GM12878 (cell line): ENCODE results near the gene AAGAB. TPM values are rescaled to one million over a fixed set of nuclear protein-coding genes. Genes with fewer than 3 reads are reported as not detected.

Experiments
- ATAC-seq: fragments of 200-7000 bp; cut with Tn5 transposase; 3 replicates; pipeline ENCODE4 v1.9.1; 2020; ENCODE audit warnings: mild to moderate bottlenecking, moderate library complexity
- BruUV-seq: library from RNA; stranded (reverse); fragments of 400-500 nt; replicated peaks from 2 replicates; lab custom pipeline; 2021; lab: Mats Ljungman, UMichigan
- CTCF ChIA-PET: fragments of 300-600 bp; sonication (Branson Sonifier 250); formaldehyde crosslinking; extraction: SDS; loops from one replicate; lab custom pipeline; 2021; ENCODE audit warnings: inconsistent platforms; lab: Yijun Ruan, JAX
- POLR2A ChIA-PET: fragments of 350-600 bp; formaldehyde crosslinking; extraction: SDS; loops from one replicate; lab custom pipeline; 2021; ENCODE audit warnings: inconsistent platforms; lab: Charles Lee
- RAD21 ChIA-PET: fragments of 300-600 bp; sonication (Branson Sonifier 250); formaldehyde crosslinking; loops from one replicate; lab custom pipeline; 2023; ENCODE audit warnings: antibody characterized with exemption; ENCODE audit not compliant: unreplicated experiment; lab: Charles Lee
- SMC1A ChIA-PET: fragments of 300-600 bp; sonication (Branson Sonifier 250); formaldehyde crosslinking; loops from one replicate; lab custom pipeline; 2023; ENCODE audit not compliant: unreplicated experiment, uncharacterized antibody; lab: Charles Lee
- DNase-seq: peaks from one replicate; pipeline ENCODE4 v3.0.0-alpha.2; 2011; ENCODE audit warnings: low read depth, low spot score
- FAIRE-seq: peaks from 3 replicates; lab custom pipeline; 2011; peaks lifted over from hg19 to GRCh38; lab: Jason Lieb, UNC
- H2AFZ ChIP-seq: 2 replicates; pipeline ENCODE4 v1.6.0; 2011; ENCODE audit warnings: low read depth, low read length, control low read depth; ENCODE audit not compliant: control insufficient read depth
- H3K27ac ChIP-seq: 2 replicates; pipeline ENCODE4 v1.5.1; 2011; ENCODE audit warnings: control low read depth; ENCODE audit not compliant: control insufficient read depth, insufficient read depth
- H3K27me3 ChIP-seq, 2 experiments: replicated peaks in 1 of 2; 2 replicates each; pipeline versions ENCODE4 v1.6.0 to v1.6.1; 2011; ENCODE audit warnings: low read length in 1 of 2; ENCODE audit not compliant: control insufficient read depth in 2 of 2, insufficient read depth in 2 of 2
- H3K36me3 ChIP-seq, 2 experiments: 2 replicates each; pipeline ENCODE4 v1.5.1; 2011; ENCODE audit warnings: low read length in 1 of 2; ENCODE audit not compliant: control insufficient read depth in 2 of 2, insufficient read depth in 2 of 2
- H3K4me1 ChIP-seq: 2 replicates; pipeline ENCODE4 v1.6.1; 2011; ENCODE audit warnings: mild to moderate bottlenecking, low read length, moderate library complexity, mixed read lengths; ENCODE audit not compliant: control insufficient read depth, insufficient read depth
- H3K4me2 ChIP-seq: 2 replicates; pipeline ENCODE4 v1.6.0; 2011; ENCODE audit warnings: control low read depth; ENCODE audit not compliant: control insufficient read depth, insufficient read depth
- H3K4me3 ChIP-seq: fragments of 200-600 bp; sonication (generic); 2 replicates; pipeline ENCODE4 v1.5.1; 2016
- H3K79me2 ChIP-seq: 2 replicates; pipeline ENCODE4 v1.6.0; 2011; ENCODE audit warnings: low read length; ENCODE audit not compliant: control insufficient read depth, insufficient read depth
- H3K9ac ChIP-seq: 2 replicates; pipeline ENCODE4 v1.8.0; 2011; ENCODE audit warnings: low read length, control low read depth, mixed read lengths; ENCODE audit not compliant: control insufficient read depth, insufficient read depth
- H3K9me3 ChIP-seq: replicated peaks from 3 replicates; pipeline ENCODE4 v1.5.1; 2011; ENCODE audit warnings: mild to moderate bottlenecking, low read length; ENCODE audit not compliant: control insufficient read depth, insufficient read depth
- H4K20me1 ChIP-seq: 2 replicates; pipeline ENCODE4 v1.6.0; 2011; ENCODE audit not compliant: control insufficient read depth, insufficient read depth
- NR2C2 ChIP-seq: IDR thresholded peaks from 2 replicates; pipeline ENCODE4 v1.6.1; 2011; ENCODE audit warnings: borderline replicate concordance, low read depth; ENCODE audit not compliant: control insufficient read depth, insufficient read length
- WGBS: methylation state at CpG from one replicate; pipeline ENCODE4 v1.1.6; 2016; ENCODE audit warnings: low lambda C conversion rate; ENCODE audit not compliant: insufficient replicate concordance, insufficient coverage; ENCODE audit errors: missing lambda C conversion rate; 5-methylcytosine and 5-hydroxymethylcytosine counted together
- in situ Hi-C: fragments of 300-500 bp; cut with MboI; formaldehyde crosslinking; loops from 9 replicates; pipeline ENCODE4 v1.14.3; 2018; ENCODE audit warnings: mixed read lengths
- intact Hi-C: fragments of 100-400 bp; cut with micrococcal nuclease; formaldehyde crosslinking; loops from one replicate; pipeline ENCODE4 v1.14.2; 2022; ENCODE audit not compliant: unreplicated experiment
- polyA plus RNA-seq, 11 experiments: library from polyadenylated mRNA; depleted of rRNA in 4 of 11; unstranded in 6 of 11; stranded (reverse) in 5 of 11; fragments of >200 nt; fragmentation: Nextera tagmentation in 4 of 11; fragmentation: Illumina TruSeq in 1 of 11; extraction: Ambion mirVana in 4 of 11; extraction: Trizol in 1 of 11; gene quantifications; 1 replicate in 1 of 11; 2 replicates in 10 of 11; pipeline versions ENCODE4 v1.2.1 to v1.2.3, GENCODE V29; 2011 to 2016; ENCODE audit warnings: inconsistent platforms in 2 of 11, missing spikeins in 2 of 11, low read depth in 1 of 11
- total RNA-seq, 4 experiments: library from RNA; depleted of rRNA in 3 of 4; stranded (reverse); fragments of >200 nt in 3 of 4; fragmentation: Illumina TruSeq in 1 of 4; extraction: Trizol in 1 of 4; gene quantifications; 2 replicates each; pipeline versions ENCODE4 v1.2.1 to v1.2.3, GENCODE V29; 2013 to 2021
- TF ChIP-seq, protein P1 (sequence below): fragments of 450-650 bp; IDR thresholded peaks from 2 replicates; pipeline ENCODE4 v1.6.1; 2017; ENCODE audit warnings: mild to moderate bottlenecking, moderate library complexity
- TF ChIP-seq, protein P2 (sequence below): fragments of 450-650 bp; IDR thresholded peaks from 2 replicates; pipeline ENCODE4 v1.6.1; 2016; ENCODE audit warnings: mild to moderate bottlenecking

Gene AAGAB
- total and polyA plus RNA-seq, 10 of the 15 experiments (the other 5 are each of a cell fraction or from before 2014, with no cell fraction given): 11.4 to 62.3 (median 38.0) TPM

DNA sequence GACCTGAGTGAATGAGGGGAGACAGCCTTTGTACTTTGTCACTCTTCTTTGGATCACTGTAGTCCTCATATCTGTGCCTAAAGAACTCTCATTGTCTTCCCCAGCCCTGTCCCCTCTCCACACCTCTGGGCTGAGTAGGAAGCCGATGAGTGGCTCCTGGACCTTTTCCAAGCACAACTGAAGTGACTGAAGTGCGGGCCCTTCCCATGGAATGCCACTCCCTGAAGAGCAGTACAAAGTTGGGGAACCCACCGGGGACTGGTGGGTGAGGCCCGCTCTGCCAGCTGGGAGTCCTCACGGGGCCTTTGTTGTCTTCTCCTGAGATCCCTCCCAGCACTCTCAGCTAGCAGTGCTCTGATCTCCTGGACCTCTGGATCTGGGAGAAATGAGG, 90.1 kb downstream of the AAGAB start:
- H4K20me1 ChIP-seq: peaks cover 3% of the 10 kb centered on the region; the same call in 1 of the 2 replicates
- POLR2A ChIA-PET: interaction anchor here (1.5 kb wide), 1 partner anchor 14 kb away, joined by 3 read pairs; no protein-coding TSS in a partner anchor
- no peak overlapping the region for H3K4me3 ChIP-seq
- no peak overlapping the region for H2AFZ ChIP-seq
- DNase-seq: no peak
- no peak overlapping the region; the same call in 1 of the 2 replicates for H3K27ac ChIP-seq
- ATAC-seq: no peak
- peaks cover 2% of the 10 kb centered on the region; the same call in 1 of the 2 replicates for H3K79me2 ChIP-seq
- BruUV-seq: no TSS peak
- no peak for TF ChIP-seq NR2C2
- TF ChIP-seq, protein P1, sequence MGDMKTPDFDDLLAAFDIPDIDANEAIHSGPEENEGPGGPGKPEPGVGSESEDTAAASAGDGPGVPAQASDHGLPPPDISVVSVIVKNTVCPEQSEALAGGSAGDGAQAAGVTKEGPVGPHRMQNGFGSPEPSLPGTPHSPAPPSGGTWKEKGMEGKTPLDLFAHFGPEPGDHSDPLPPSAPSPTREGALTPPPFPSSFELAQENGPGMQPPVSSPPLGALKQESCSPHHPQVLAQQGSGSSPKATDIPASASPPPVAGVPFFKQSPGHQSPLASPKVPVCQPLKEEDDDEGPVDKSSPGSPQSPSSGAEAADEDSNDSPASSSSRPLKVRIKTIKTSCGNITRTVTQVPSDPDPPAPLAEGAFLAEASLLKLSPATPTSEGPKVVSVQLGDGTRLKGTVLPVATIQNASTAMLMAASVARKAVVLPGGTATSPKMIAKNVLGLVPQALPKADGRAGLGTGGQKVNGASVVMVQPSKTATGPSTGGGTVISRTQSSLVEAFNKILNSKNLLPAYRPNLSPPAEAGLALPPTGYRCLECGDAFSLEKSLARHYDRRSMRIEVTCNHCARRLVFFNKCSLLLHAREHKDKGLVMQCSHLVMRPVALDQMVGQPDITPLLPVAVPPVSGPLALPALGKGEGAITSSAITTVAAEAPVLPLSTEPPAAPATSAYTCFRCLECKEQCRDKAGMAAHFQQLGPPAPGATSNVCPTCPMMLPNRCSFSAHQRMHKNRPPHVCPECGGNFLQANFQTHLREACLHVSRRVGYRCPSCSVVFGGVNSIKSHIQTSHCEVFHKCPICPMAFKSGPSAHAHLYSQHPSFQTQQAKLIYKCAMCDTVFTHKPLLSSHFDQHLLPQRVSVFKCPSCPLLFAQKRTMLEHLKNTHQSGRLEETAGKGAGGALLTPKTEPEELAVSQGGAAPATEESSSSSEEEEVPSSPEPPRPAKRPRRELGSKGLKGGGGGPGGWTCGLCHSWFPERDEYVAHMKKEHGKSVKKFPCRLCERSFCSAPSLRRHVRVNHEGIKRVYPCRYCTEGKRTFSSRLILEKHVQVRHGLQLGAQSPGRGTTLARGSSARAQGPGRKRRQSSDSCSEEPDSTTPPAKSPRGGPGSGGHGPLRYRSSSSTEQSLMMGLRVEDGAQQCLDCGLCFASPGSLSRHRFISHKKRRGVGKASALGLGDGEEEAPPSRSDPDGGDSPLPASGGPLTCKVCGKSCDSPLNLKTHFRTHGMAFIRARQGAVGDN: no peak
- TF ChIP-seq, protein P2, sequence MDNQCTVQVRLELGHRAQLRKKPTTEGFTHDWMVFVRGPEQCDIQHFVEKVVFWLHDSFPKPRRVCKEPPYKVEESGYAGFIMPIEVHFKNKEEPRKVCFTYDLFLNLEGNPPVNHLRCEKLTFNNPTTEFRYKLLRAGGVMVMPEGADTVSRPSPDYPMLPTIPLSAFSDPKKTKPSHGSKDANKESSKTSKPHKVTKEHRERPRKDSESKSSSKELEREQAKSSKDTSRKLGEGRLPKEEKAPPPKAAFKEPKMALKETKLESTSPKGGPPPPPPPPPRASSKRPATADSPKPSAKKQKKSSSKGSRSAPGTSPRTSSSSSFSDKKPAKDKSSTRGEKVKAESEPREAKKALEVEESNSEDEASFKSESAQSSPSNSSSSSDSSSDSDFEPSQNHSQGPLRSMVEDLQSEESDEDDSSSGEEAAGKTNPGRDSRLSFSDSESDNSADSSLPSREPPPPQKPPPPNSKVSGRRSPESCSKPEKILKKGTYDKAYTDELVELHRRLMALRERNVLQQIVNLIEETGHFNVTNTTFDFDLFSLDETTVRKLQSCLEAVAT: no peak
- TF ChIP-seq, all 136 proteins: peak for 0
- WGBS: 100% methylated on average over 5 of the region's 5 CpGs
- Histone ChIP-seq H3K9ac (no peak overlapping the region), H3K4me1 (no peaks in the 10 kb centered on the region), H3K36me3 (peaks cover 19 to 37% of the 10 kb centered on the region in 2 experiments), H3K27me3 (no peaks in the 10 kb centered on the region), H3K9me3 (no peaks in the 10 kb centered on the region), H3K4me2 (no peak overlapping the region)
- ChIA-PET CTCF (interaction anchor here (0.6 kb wide), 1 partner anchor 24 kb away, joined by 3 read pairs; no protein-coding TSS in a partner anchor), SMC1A (interaction anchor here (0.7 to 1.1 kb wide), 2 partner anchors 8 to 25 kb away, joined by 3 read pairs; no protein-coding TSS in a partner anchor), RAD21 (no interaction called here)
- intact Hi-C loops (no loop called here), in situ Hi-C loops (no loop called here)
- no peak for FAIRE-seq
